GM12874 (cell line): Measurements from ENCODE around the gene LIPC.

ENCODE experiments used
- TF ChIP-seq, protein P1 (sequence below): IDR thresholded peaks from 2 replicates; pipeline ENCODE4 v1.5.1; 2011; ENCODE audit warnings: low read depth, mild to moderate bottlenecking, control low read depth, low read length, moderate library complexity; ENCODE audit not compliant: insufficient read depth

Gene LIPC

DNA sequence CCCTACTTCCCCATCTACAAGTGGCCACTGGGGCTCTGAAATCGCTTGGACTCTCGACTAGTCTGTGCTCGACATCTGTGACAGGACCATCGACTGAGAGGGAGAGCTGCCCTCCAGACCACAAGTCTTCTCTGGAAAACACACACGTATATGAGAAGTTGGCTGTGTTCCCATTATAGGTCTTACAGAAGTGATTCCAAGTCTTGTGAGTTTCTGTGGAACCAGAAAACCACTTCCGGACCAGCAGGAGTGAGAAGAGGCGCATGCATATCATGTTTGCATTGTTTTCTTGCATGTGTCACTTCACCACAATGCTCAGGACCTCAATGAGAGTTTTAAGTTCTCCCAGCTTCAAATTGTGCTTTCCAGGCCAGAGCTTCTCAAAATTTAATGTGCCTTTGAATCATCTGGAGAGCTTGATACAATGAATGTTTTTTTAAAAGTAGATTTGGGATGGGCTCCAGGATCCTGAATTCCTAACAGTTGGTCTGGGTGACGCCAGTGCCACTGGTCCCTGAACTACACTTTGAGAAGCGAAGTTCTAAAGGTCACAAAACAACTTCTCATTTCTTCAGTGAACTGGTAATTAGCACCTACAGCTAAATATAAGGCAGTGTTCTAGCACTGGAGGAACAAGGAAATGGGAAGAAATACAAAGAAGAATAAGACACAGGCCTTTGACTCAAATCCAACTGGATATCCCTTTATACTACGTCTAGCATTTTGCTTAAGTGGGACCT lies 15.7 kb downstream of the LIPC start:
- TF ChIP-seq, protein P1, sequence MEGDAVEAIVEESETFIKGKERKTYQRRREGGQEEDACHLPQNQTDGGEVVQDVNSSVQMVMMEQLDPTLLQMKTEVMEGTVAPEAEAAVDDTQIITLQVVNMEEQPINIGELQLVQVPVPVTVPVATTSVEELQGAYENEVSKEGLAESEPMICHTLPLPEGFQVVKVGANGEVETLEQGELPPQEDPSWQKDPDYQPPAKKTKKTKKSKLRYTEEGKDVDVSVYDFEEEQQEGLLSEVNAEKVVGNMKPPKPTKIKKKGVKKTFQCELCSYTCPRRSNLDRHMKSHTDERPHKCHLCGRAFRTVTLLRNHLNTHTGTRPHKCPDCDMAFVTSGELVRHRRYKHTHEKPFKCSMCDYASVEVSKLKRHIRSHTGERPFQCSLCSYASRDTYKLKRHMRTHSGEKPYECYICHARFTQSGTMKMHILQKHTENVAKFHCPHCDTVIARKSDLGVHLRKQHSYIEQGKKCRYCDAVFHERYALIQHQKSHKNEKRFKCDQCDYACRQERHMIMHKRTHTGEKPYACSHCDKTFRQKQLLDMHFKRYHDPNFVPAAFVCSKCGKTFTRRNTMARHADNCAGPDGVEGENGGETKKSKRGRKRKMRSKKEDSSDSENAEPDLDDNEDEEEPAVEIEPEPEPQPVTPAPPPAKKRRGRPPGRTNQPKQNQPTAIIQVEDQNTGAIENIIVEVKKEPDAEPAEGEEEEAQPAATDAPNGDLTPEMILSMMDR: no peak

DNA sequence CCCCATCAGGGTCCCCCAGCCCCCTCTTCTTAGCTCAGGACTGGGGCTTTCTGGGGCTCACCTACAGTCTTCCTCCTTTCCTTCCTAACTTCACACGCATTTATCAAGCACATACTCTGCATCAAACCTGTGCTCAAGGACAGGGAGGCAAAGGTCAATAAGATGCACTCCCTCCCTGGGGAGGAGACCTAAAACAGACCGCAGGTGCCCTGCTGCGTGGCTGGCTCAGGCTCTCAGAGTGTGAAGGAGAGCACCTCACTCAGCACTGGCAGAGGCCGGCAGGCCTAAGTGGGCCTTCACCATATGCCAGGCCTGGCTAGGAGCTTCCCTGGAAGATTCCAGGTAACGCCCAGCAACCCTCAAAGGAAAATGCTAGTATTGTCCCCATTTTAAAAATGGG lies 16.5 kb downstream of the LIPC start:
- TF ChIP-seq, protein P1: no peak

DNA sequence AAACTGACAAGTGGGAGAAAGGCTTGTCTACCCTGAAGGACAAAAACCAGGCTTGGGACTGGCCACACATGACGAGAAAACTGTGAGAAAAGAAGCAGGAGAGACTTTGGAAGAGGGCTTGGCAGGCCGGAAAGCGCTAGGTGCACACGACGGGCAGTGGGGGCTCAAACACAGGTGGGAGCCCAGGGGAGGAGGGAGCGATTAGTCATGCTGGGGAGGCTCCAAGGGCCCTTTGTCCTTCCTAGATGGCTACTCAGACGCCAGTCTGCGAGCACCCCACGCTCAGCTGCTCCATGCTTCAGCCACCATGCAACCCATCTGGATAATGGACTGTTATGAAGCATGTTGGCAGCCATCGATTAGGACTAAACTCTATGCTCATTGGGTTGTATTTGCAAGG lies 17.1 kb downstream of the LIPC start:
- TF ChIP-seq, protein P1: no peak

DNA sequence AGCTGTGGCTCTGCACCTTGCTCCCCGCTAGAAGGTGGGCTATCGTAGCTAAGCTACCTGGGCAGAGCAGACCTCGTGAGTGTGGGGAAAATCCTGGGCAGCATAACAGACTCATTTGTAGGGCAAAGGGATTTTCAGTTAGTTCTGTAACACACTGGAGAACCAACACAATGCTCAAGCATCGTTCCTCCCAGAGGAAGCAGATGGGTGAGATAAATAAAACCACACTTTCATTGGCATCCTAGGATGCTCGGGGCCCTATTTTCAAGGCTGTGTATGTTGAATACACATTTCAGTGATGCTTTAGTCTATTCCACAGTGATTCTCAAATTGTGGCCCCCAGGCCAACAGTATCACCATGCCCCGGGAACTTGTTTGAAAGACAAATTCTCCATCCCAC lies 20.0 kb downstream of the LIPC start:
- TF ChIP-seq, protein P1: no peak

DNA sequence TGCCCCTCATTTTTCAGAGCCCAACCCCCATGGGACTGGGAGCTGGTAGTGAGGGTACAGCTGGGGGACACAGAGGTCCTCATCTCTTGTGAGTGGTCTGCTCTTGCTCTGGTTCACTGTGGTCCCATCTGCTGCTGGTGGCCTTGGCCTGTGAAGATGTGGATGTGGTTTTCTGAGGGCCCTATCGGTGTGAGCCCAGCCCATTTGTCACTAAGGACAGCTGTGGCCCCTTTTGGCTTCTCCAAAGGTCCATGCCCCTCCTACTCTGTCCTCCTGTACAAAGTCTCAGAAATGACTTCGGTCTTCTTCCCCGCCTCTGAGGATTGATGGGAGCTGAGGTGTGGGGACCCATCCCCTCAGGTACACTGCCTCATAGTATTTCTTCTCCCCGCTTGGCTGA lies 21.0 kb downstream of the LIPC start:
- TF ChIP-seq, protein P1: no peak

DNA sequence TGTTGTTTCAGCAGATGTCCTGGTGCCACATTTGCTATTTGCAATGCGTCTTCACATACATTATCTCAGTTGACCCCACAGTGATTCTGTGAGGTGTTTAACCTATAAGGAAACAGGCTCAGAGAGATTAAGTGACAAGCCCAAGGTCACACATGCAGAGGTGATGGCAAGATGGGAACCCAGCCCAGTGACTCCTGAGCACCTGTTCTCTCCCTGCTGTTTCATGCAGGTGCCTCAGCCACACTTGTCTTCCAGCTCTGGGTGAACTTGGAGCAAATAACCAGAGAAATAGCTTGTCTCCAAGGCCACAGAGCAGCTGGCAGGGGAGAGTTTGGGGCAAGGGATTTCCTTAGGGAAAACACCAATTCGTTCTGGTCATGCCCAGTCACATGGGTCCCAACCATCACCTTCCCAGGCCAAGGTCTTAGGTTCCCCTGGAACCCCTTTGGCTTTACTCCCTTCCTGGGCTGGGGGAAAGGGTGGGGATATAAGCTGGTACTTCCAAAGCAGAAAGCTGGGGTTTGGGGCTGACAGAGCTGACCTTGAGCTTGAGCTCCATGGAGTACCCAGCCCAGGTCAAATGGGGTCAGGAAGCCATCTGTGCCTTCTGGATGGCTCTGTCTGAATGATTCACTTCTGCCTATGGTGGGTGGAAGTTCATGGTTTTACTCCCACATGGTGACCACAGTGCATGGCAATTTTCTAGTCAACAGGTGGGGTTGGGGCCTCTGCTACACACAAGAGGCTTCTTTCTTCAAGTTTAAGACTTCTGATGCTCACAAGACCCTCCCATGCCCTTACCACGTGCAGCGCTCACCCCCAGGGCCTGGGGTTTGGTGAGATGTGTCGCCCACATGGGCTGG lies 22.4 kb downstream of the LIPC start:
- TF ChIP-seq, protein P1: no peak

DNA sequence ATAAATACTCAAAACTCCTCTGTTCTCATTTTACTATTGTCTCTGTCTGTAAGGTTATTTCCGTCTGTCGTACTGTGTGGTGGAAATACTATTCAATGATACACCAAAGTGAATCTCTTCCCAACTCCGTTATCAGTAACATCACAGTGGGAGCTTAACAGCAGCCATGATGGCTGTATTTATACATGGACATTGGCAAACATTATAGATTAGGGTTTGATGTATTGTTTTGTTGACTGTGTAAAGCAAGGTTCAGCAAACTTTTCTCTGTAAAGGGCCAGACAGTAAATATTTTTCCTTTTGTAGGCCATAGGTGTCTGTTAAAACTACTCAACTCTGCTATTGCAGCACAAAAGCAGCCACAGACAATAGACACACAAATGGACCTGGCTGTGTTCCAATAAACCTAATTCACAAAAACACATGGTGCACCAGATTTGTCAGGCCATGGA lies 23.2 kb downstream of the LIPC start:
- TF ChIP-seq, protein P1: no peak
